ENCODE data around the gene CELSR3.

Gene CELSR3

GRCh38 chr3:48663489-48664312 lies 1.0 kb upstream of the CELSR3 start:
- peak; percentile 98 for DNase-seq (ENCODE audit: low read depth)
- peak; percentile 82 for TF ChIP-seq CTCF (IDR thresholded peaks at IDR 0.05; ENCODE audit: low read length, missing control alignments)
- peak overlapping the region; percentile 67 for H3K4me3 ChIP-seq (replicated peaks; ENCODE audit: low read depth, low read length)

GRCh38 chr3:48662145-48662752 lies 437 bp downstream of the CELSR3 start:
- TF ChIP-seq CTCF (IDR thresholded peaks at IDR 0.05; ENCODE audit: low read length, missing control alignments): no peak
- DNase-seq (ENCODE audit: low read depth): no peak
- peak overlapping the region; percentile 12 for H3K4me3 ChIP-seq (replicated peaks; ENCODE audit: low read depth, low read length)

GRCh38 chr3:48661501-48662144 lies 1.1 kb downstream of the CELSR3 start:
- no peak for TF ChIP-seq CTCF (IDR thresholded peaks at IDR 0.05; ENCODE audit: low read length, missing control alignments)
- DNase-seq (ENCODE audit: low read depth): peak; percentile 53
- peak overlapping the region; percentile 52 for H3K4me3 ChIP-seq (replicated peaks; ENCODE audit: low read depth, low read length)

GRCh38 chr3:48660800-48661400 lies 1.8 kb downstream of the CELSR3 start:
- TF ChIP-seq CTCF (IDR thresholded peaks at IDR 0.05; ENCODE audit: low read length, missing control alignments): no peak
- H3K4me3 ChIP-seq (replicated peaks; ENCODE audit: low read depth, low read length): no peak overlapping the region
- DNase-seq (ENCODE audit: low read depth): no peak

- no peak for TF ChIP-seq CTCF (IDR thresholded peaks at IDR 0.05; ENCODE audit: low read length, missing control alignments)
- no peak for DNase-seq (ENCODE audit: low read depth)
- peak overlapping the region; percentile 46 for H3K4me3 ChIP-seq (replicated peaks; ENCODE audit: low read depth, low read length)
Observed at GRCh38 chr3:48656841-48657281, 5.8 kb downstream of the CELSR3 start.

- H3K4me3 ChIP-seq (replicated peaks; ENCODE audit: low read depth, low read length): peak overlapping the region; percentile 46
- TF ChIP-seq CTCF (IDR thresholded peaks at IDR 0.05; ENCODE audit: low read length, missing control alignments): peak; percentile 12
- DNase-seq (ENCODE audit: low read depth): peak; percentile 70
Observed at GRCh38 chr3:48656061-48656840, 6.4 kb downstream of the CELSR3 start.

Measured in fibroblast of pulmonary artery (primary cell).